ENCODE data around the gene MAIP1. TPM values are rescaled to one million over a fixed set of nuclear protein-coding genes. Genes with fewer than 3 reads are reported as not detected.

The MAIP1 gene
- total and polyA plus RNA-seq, 4 donors = 15.6 to 27.8 (median 20.2) TPM

DNA sequence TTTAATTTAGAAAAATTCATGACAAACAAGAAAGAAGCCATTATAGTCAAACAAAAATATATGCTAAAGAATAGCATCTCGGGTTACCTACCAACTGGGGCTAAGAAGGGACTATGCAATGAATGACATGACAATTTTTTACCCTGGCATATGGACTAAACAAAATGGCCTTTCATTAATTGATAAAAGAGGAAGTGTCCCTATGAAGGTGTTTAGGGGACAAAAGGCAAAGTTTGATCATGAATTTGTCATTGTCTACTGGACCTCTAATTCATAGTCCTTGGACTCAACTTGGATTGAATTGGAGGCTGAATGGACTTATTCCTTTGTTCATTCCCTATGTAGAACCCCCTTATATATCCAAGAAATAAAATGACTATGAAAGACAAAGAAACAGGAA, 12.7 kb downstream of the MAIP1 start:
- H3K27me3 ChIP-seq (ENCODE audit: control insufficient read depth, insufficient read depth, low read length) = no peaks in the 10 kb centered on the region
- H3K4me1 ChIP-seq (ENCODE audit: control insufficient read depth, insufficient read depth, low read length) = no peaks in the 10 kb centered on the region
- no peaks in the 10 kb centered on the region for H3K9me3 ChIP-seq (ENCODE audit: control insufficient read depth, insufficient read depth, low read length)
- DNase-seq (ENCODE audit: low read depth in 4 of 6, low spot score in 6 of 6) = no peak
- H3K27ac ChIP-seq (ENCODE audit: low read depth, low read length) = no peak overlapping the region
- peaks cover 4% of the 10 kb centered on the region for H3K36me3 ChIP-seq (ENCODE audit: control insufficient read depth, insufficient read depth, low read length)
- no CpG with 5 or more reads among the region's 1 CpG for WGBS (ENCODE audit: insufficient coverage)
- no peak overlapping the region for H3K4me3 ChIP-seq (ENCODE audit: low read depth, low read length)

DNA sequence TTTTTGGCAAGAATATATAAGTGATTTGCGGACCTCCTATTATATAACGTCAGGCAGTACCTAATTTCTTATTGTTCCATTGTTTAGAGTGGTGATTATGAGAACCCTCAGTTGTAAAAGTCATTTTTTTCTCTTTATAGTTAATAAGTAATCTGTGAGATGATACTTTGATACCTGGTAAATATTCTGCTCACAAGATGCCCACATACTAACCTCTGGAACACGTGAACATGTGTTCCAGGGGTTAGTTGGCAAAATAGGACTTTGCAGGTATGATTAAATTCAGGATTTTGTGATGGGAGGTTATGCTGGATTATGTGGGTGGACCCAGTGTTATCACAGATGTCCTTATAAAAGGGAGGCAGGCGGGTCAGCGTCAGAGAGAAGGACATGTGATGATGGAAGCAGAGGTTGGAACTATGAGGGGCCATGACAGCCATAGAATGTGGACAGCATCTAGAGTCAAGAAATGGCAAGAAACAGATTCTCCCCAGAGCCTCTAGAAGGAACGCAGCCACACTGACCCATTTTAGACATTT, 16.8 kb downstream of the MAIP1 start:
- Histone ChIP-seq H3K36me3 (ENCODE audit: control insufficient read depth, insufficient read depth, low read length) (no peaks in the 10 kb centered on the region), H3K27ac (ENCODE audit: low read depth, low read length) (no peak overlapping the region), H3K9me3 (ENCODE audit: control insufficient read depth, insufficient read depth, low read length) (no peaks in the 10 kb centered on the region), H3K27me3 (ENCODE audit: control insufficient read depth, insufficient read depth, low read length) (no peaks in the 10 kb centered on the region), H3K4me3 (ENCODE audit: low read depth, low read length) (no peak overlapping the region), H3K4me1 (ENCODE audit: control insufficient read depth, insufficient read depth, low read length) (no peaks in the 10 kb centered on the region)
- DNase-seq (ENCODE audit: low read depth in 4 of 6, low spot score in 6 of 6) = no peak
- WGBS (ENCODE audit: insufficient coverage) = 100% methylated on average over 2 of the region's 6 CpGs

DNA sequence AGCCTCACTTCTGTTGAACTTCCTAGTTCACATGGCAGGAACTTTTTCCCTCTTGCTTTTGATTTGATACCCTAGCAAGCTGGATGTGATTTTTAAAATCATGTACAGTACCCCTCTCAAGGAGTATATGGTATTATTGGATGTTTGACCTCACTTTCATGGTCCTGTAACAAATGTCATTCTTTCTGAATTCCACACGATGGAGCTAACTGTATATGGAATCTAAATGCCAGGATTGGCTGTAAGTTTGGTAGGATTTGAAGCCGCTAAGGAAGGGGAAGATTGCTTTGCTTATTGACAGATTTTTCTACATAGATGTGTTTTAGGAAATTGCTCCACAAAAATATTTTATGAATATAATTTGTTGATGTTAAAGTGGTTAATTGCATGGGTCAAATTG, 18.3 kb downstream of the MAIP1 start:
- Histone ChIP-seq H3K9me3 (ENCODE audit: control insufficient read depth, insufficient read depth, low read length) (no peaks in the 10 kb centered on the region), H3K4me1 (ENCODE audit: control insufficient read depth, insufficient read depth, low read length) (no peaks in the 10 kb centered on the region), H3K36me3 (ENCODE audit: control insufficient read depth, insufficient read depth, low read length) (no peaks in the 10 kb centered on the region), H3K27ac (ENCODE audit: low read depth, low read length) (no peak overlapping the region), H3K4me3 (ENCODE audit: low read depth, low read length) (no peak overlapping the region), H3K27me3 (ENCODE audit: control insufficient read depth, insufficient read depth, low read length) (no peaks in the 10 kb centered on the region)
- WGBS (ENCODE audit: insufficient coverage) = 40% methylated on average over 1 of the region's 2 CpGs
- peak in 2 of 6 donors; percentile 64 to 86 for DNase-seq (ENCODE audit: low read depth in 4 of 6, low spot score in 6 of 6)

DNA sequence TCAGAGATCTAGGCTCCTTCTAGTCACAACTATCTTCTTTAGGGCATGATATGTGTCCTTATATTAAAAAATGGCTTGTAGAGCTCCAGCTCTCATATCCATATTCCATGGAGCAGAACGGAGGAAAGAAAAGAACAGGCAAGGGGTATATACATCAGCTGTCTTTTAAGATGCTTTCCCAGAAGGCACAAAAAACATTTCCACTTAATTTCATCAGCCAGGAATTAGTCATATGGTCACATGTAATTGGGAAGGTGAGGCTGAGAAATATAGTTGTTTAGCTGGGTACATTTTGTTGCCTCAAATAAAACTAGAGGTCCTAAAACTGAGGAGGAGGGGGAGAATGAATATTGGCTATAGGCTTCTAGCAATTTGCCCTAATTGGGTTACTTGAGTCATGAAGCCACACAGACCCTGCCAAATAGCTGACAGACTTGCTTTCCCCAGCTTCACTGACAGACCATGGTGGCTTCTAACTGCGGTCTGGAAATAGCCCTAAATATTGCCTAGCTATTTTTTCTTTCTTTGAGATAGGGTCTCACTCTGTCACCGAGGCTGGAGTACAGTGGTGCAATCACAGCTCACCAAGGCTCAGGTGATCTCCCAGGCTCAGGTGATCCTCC, 20.0 kb downstream of the MAIP1 start:
- no peak overlapping the region for H3K27ac ChIP-seq (ENCODE audit: low read depth, low read length)
- WGBS (ENCODE audit: insufficient coverage) = 91% methylated on average over 1 of the region's 3 CpGs
- H3K4me3 ChIP-seq (ENCODE audit: low read depth, low read length) = no peak overlapping the region
- no peaks in the 10 kb centered on the region for H3K9me3 ChIP-seq (ENCODE audit: control insufficient read depth, insufficient read depth, low read length)
- DNase-seq (ENCODE audit: low read depth in 4 of 6, low spot score in 6 of 6) = no peak
- no peaks in the 10 kb centered on the region for H3K4me1 ChIP-seq (ENCODE audit: control insufficient read depth, insufficient read depth, low read length)
- H3K36me3 ChIP-seq (ENCODE audit: control insufficient read depth, insufficient read depth, low read length) = no peaks in the 10 kb centered on the region
- no peaks in the 10 kb centered on the region for H3K27me3 ChIP-seq (ENCODE audit: control insufficient read depth, insufficient read depth, low read length)

DNA sequence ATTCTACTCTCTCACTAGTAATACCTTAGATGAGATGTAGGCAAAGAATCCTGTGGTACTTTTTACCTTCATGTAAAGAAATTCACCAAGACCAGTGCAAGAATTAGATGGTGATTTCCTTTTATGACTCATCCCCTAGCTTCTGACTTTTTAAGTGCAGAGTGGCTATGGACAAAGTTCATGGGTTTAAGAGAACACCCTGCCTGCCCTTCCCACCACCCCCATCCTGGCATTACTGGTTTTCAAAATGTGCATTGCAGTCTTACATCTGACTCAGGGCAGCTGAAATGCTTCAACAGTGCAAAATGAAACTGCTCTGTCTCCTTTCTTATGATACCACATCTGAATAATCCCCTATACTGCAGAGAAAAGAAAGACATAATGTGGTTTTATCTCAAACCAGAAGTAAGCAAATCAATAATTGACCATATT, 22.6 kb downstream of the MAIP1 start:
- Histone ChIP-seq H3K27ac (ENCODE audit: low read depth, low read length) (no peak overlapping the region), H3K27me3 (ENCODE audit: control insufficient read depth, insufficient read depth, low read length) (no peaks in the 10 kb centered on the region), H3K9me3 (ENCODE audit: control insufficient read depth, insufficient read depth, low read length) (no peaks in the 10 kb centered on the region), H3K36me3 (ENCODE audit: control insufficient read depth, insufficient read depth, low read length) (no peaks in the 10 kb centered on the region), H3K4me3 (ENCODE audit: low read depth, low read length) (no peak overlapping the region), H3K4me1 (ENCODE audit: control insufficient read depth, insufficient read depth, low read length) (no peaks in the 10 kb centered on the region)
- DNase-seq (ENCODE audit: low read depth in 4 of 6, low spot score in 6 of 6) = no peak

DNA sequence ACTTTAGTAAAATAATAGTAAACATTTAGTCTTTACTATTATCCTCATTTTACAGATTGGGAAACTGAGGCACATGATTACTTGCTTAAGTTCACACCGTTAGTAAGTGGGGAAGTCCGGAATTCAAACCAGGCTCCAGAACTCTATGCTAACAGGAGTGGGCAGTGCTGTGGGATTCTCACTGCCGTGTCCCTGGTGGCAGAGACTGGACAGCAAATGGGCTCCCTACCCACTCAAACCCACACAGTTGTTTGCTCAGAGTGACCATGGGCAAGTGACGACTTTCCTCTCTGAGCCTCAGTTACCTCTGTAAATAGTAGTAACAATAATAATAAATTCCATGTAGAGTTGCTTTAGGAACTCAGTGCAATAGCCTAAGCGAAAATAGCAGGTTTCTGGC, 24.0 kb downstream of the MAIP1 start:
- Histone ChIP-seq H3K27ac (ENCODE audit: low read depth, low read length) (peak overlapping the region; percentile 31), H3K27me3 (ENCODE audit: control insufficient read depth, insufficient read depth, low read length) (no peaks in the 10 kb centered on the region), H3K36me3 (ENCODE audit: control insufficient read depth, insufficient read depth, low read length) (no peaks in the 10 kb centered on the region), H3K4me1 (ENCODE audit: control insufficient read depth, insufficient read depth, low read length) (no peaks in the 10 kb centered on the region), H3K9me3 (ENCODE audit: control insufficient read depth, insufficient read depth, low read length) (no peaks in the 10 kb centered on the region), H3K4me3 (ENCODE audit: low read depth, low read length) (peak overlapping the region; percentile 16)
- 54% methylated on average over 3 of the region's 5 CpGs for WGBS (ENCODE audit: insufficient coverage)
- no peak for DNase-seq (ENCODE audit: low read depth in 4 of 6, low spot score in 6 of 6)

DNA sequence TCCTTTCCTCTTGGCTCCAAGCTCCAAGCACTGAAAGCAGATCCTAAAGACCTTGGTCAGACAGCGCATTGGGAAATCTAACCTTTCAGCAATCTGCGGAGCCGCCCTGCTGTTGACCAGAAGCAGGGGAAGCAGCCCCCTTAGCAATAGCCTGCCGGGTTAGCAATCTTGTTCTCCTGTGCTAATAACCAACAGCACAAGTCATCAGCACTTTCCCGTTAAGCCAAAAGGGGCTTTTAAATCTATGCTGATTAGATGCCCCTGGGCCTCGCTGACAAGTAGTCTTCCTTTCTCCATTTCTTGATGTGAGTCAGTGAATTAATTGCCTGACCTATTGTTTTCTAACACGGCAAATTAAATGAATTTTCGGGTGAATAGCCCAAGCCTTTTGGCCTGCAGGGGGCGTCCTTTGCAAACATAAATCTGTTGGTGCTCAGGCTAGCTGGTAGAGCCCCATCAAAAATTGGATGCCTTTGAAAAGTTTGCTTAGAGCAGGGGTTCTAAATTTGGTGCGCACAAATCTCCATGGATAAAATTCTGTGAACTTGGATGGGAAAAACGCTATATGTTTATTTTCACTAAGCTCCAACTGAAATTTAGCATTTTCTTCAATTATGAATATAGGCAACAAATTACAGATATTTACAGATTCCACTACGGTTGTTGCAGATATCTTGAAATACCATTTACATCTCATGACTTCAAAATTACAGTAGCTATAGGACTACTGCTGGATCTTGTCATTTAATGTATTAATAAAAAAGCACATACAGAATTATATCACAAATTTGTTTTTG, 24.6 kb downstream of the MAIP1 start:
- peak overlapping the region; percentile 31 for H3K27ac ChIP-seq (ENCODE audit: low read depth, low read length)
- peak; percentile 74 to 96 (median 79) for DNase-seq (ENCODE audit: low read depth in 4 of 6, low spot score in 6 of 6)
- H3K4me1 ChIP-seq (ENCODE audit: control insufficient read depth, insufficient read depth, low read length) = no peaks in the 10 kb centered on the region
- no peaks in the 10 kb centered on the region for H3K36me3 ChIP-seq (ENCODE audit: control insufficient read depth, insufficient read depth, low read length)
- 2% methylated on average over 6 of the region's 12 CpGs for WGBS (ENCODE audit: insufficient coverage)
- peak overlapping the region; percentile 16 for H3K4me3 ChIP-seq (ENCODE audit: low read depth, low read length)
- no peaks in the 10 kb centered on the region for H3K27me3 ChIP-seq (ENCODE audit: control insufficient read depth, insufficient read depth, low read length)
- H3K9me3 ChIP-seq (ENCODE audit: control insufficient read depth, insufficient read depth, low read length) = no peaks in the 10 kb centered on the region

DNA sequence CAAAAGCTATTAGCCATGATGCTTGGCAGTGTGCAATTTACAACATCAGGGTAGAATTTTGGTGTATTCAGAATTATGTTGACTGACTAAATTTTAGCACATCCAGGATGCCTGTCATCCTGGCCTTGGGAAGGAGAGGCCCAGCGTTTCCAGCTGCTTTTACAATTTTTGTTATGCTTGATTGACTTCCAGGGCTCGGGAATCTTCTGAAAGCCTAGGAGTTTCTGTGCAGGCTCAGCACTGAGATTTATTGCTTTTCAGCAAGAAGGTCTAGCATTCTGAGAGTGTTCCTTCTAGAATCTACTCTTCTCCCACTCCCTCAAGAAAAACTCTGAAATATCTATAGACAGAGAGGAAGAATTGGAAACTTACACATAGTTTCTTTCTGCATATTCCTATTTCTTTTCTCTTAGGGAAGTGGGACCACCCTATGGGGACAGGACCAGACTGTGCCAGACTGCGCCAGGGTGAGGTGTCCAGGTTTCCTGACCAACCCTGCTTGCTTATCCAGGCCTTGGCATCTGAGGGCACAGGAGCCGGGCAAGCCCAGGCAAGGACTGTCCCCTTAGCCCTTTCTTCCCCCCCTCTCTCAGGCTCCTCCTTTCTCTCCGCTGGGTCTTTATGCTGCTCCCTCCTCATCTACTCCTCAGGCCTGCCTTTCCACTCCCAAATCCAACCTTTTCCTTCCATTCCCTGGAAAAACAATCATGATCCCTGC, 26.9 kb downstream of the MAIP1 start:
- Histone ChIP-seq H3K36me3 (ENCODE audit: control insufficient read depth, insufficient read depth, low read length) (no peaks in the 10 kb centered on the region), H3K9me3 (ENCODE audit: control insufficient read depth, insufficient read depth, low read length) (no peaks in the 10 kb centered on the region), H3K27me3 (ENCODE audit: control insufficient read depth, insufficient read depth, low read length) (no peaks in the 10 kb centered on the region), H3K4me3 (ENCODE audit: low read depth, low read length) (no peak overlapping the region), H3K4me1 (ENCODE audit: control insufficient read depth, insufficient read depth, low read length) (no peaks in the 10 kb centered on the region), H3K27ac (ENCODE audit: low read depth, low read length) (no peak overlapping the region)
- 72% methylated on average over 5 of the region's 5 CpGs for WGBS (ENCODE audit: insufficient coverage)
- DNase-seq (ENCODE audit: low read depth in 4 of 6, low spot score in 6 of 6) = peak in 1 of 6 donors; percentile 39

DNA sequence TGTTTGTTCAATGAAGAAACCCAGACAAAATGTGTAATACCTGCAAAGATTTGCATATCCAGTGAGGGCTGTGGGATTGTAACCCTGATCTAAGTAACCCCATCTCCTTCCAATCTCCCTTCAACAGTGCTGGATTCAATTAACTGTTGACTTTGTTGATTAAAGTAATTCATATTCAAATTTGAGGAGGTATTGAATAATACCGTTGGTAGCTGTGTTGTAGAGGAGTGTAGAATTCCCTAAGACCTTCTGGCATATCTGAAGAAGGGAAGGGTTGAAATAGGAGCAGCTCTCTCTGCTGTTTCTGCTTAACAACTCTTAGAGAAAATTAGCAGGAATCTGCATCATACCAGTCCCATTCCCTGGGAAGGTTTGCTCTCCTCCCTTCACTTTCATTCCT, 28.2 kb downstream of the MAIP1 start:
- H3K36me3 ChIP-seq (ENCODE audit: control insufficient read depth, insufficient read depth, low read length) = no peaks in the 10 kb centered on the region
- no peak for DNase-seq (ENCODE audit: low read depth in 4 of 6, low spot score in 6 of 6)
- no peaks in the 10 kb centered on the region for H3K27me3 ChIP-seq (ENCODE audit: control insufficient read depth, insufficient read depth, low read length)
- no CpG with 5 or more reads among the region's 1 CpG for WGBS (ENCODE audit: insufficient coverage)
- no peak overlapping the region for H3K4me3 ChIP-seq (ENCODE audit: low read depth, low read length)
- H3K27ac ChIP-seq (ENCODE audit: low read depth, low read length) = no peak overlapping the region
- no peaks in the 10 kb centered on the region for H3K4me1 ChIP-seq (ENCODE audit: control insufficient read depth, insufficient read depth, low read length)
- H3K9me3 ChIP-seq (ENCODE audit: control insufficient read depth, insufficient read depth, low read length) = no peaks in the 10 kb centered on the region

Measured in spinal cord (tissue), 10 donors.